NCI-H510A (cell line): ENCODE results near the gene PRSS56.
A peak's percentile ranks its signal among the peaks of the same experiment; 100 is the strongest.

ENCODE experiments used
- DNase-seq: peaks from one replicate; lab custom pipeline; 2025; lab: John Stamatoyannopoulos, UW

PRSS56 gene

GRCh38 chr2:232502511-232502910 lies 17.7 kb upstream of the PRSS56 start:
- DNase-seq = no peak

GRCh38 chr2:232502911-232503808 lies 17.0 kb upstream of the PRSS56 start:
- DNase-seq = peak; percentile 45

GRCh38 chr2:232503809-232504323 lies 16.3 kb upstream of the PRSS56 start:
- DNase-seq = no peak

GRCh38 chr2:232504438-232504837 lies 15.8 kb upstream of the PRSS56 start:
- DNase-seq = peak; percentile 54

GRCh38 chr2:232505856-232506255 lies 14.3 kb upstream of the PRSS56 start:
- DNase-seq = no peak

GRCh38 chr2:232506709-232507108 lies 13.5 kb upstream of the PRSS56 start:
- DNase-seq = no peak

- no peak for DNase-seq
Measured at GRCh38 chr2:232508251-232508650, 11.9 kb upstream of the PRSS56 start.

GRCh38 chr2:232511336-232511890 lies 8.8 kb upstream of the PRSS56 start:
- no peak for DNase-seq

- no peak for DNase-seq
Measured at GRCh38 chr2:232512602-232513001, 7.6 kb upstream of the PRSS56 start.

- no peak for DNase-seq
Measured at GRCh38 chr2:232513353-232513752, 6.8 kb upstream of the PRSS56 start.

GRCh38 chr2:232515639-232516038 lies 4.5 kb upstream of the PRSS56 start:
- no peak for DNase-seq

GRCh38 chr2:232516551-232516950 lies 3.6 kb upstream of the PRSS56 start:
- no peak for DNase-seq

- no peak for DNase-seq
Measured at GRCh38 chr2:232518844-232519243, 1.3 kb upstream of the PRSS56 start.

GRCh38 chr2:232520489-232520888 lies 301 bp downstream of the PRSS56 start:
- DNase-seq = no peak

- DNase-seq = no peak
Measured at GRCh38 chr2:232521098-232521497, 910 bp downstream of the PRSS56 start.

- no peak for DNase-seq
Measured at GRCh38 chr2:232521959-232522622, 1.9 kb downstream of the PRSS56 start.

GRCh38 chr2:232522623-232523401 lies 2.6 kb downstream of the PRSS56 start:
- no peak for DNase-seq

GRCh38 chr2:232523402-232523681 lies 3.2 kb downstream of the PRSS56 start:
- no peak for DNase-seq

- peak; percentile 67 for DNase-seq
Measured at GRCh38 chr2:232523682-232524597, 3.8 kb downstream of the PRSS56 start.

- no peak for DNase-seq
Measured at GRCh38 chr2:232524771-232525170, 4.6 kb downstream of the PRSS56 start.

- DNase-seq = no peak
Measured at GRCh38 chr2:232525199-232525598, 5.0 kb downstream of the PRSS56 start.
